ENCODE measurements around the gene MORF4L1. TPM values are rescaled to one million over a fixed set of nuclear protein-coding genes. Genes with fewer than 3 reads are reported as not detected.
"Not testable (repeated sequence)": the region's sequence is repeated elsewhere in the genome, so short reads cannot be mapped to it uniquely, and the experiment has no call there.

MORF4L1 gene
- total RNA-seq, 1 donor = 103 TPM

- DNase-seq (ENCODE audit: low read depth in 2 of 3, low spot score in 2 of 3) = no peak
These were observed 22.8 kb downstream of the MORF4L1 start for GRCh38 chr15:78895471-78895870.

GRCh38 chr15:78898540-78898939 is 25.9 kb downstream of the MORF4L1 start:
- DNase-seq (ENCODE audit: low read depth in 2 of 3, low spot score in 2 of 3) = no peak

GRCh38 chr15:78900819-78901533 is 28.3 kb downstream of the MORF4L1 start:
- DNase-seq (ENCODE audit: low read depth in 2 of 3, low spot score in 2 of 3) = not testable (repeated sequence)

- DNase-seq (ENCODE audit: low read depth in 2 of 3, low spot score in 2 of 3) = not testable (repeated sequence)
These were observed 29.8 kb downstream of the MORF4L1 start for GRCh38 chr15:78902281-78903032.

- DNase-seq (ENCODE audit: low read depth in 2 of 3, low spot score in 2 of 3) = no peak
These were observed 32.1 kb downstream of the MORF4L1 start for GRCh38 chr15:78904599-78905358.

GRCh38 chr15:78906316-78906620 is 33.6 kb downstream of the MORF4L1 start:
- DNase-seq (ENCODE audit: low read depth in 2 of 3, low spot score in 2 of 3) = no peak

- DNase-seq (ENCODE audit: low read depth in 2 of 3, low spot score in 2 of 3) = peak in 1 of 3 donors; percentile 46
These were observed 34.9 kb downstream of the MORF4L1 start for GRCh38 chr15:78907577-78907976.

- DNase-seq (ENCODE audit: low read depth in 2 of 3, low spot score in 2 of 3) = no peak
These were observed 36.5 kb downstream of the MORF4L1 start for GRCh38 chr15:78909160-78909695.

GRCh38 chr15:78909791-78910228 is 37.1 kb downstream of the MORF4L1 start:
- peak in 2 of 3 donors; percentile 36 to 53 for DNase-seq (ENCODE audit: low read depth in 2 of 3, low spot score in 2 of 3)

GRCh38 chr15:78910271-78910670 is 37.6 kb downstream of the MORF4L1 start:
- DNase-seq (ENCODE audit: low read depth in 2 of 3, low spot score in 2 of 3) = no peak

GRCh38 chr15:78912316-78912715 is 39.6 kb downstream of the MORF4L1 start:
- no peak for DNase-seq (ENCODE audit: low read depth in 2 of 3, low spot score in 2 of 3)

GRCh38 chr15:78913012-78913411 is 40.3 kb downstream of the MORF4L1 start:
- DNase-seq (ENCODE audit: low read depth in 2 of 3, low spot score in 2 of 3) = no peak

- no peak for DNase-seq (ENCODE audit: low read depth in 2 of 3, low spot score in 2 of 3)
These were observed 41.5 kb downstream of the MORF4L1 start for GRCh38 chr15:78914027-78914764.

GRCh38 chr15:78915341-78916087 is 42.8 kb downstream of the MORF4L1 start:
- DNase-seq (ENCODE audit: low read depth in 2 of 3, low spot score in 2 of 3) = peak in 1 of 3 donors; percentile 38

GRCh38 chr15:78916088-78916487 is 43.4 kb downstream of the MORF4L1 start:
- no peak for DNase-seq (ENCODE audit: low read depth in 2 of 3, low spot score in 2 of 3)

GRCh38 chr15:78917888-78918287 is 45.2 kb downstream of the MORF4L1 start:
- DNase-seq (ENCODE audit: low read depth in 2 of 3, low spot score in 2 of 3) = no peak

- no peak for DNase-seq (ENCODE audit: low read depth in 2 of 3, low spot score in 2 of 3)
These were observed 48.8 kb downstream of the MORF4L1 start for GRCh38 chr15:78921517-78921916.

- no peak for DNase-seq (ENCODE audit: low read depth in 2 of 3, low spot score in 2 of 3)
These were observed 49.2 kb downstream of the MORF4L1 start for GRCh38 chr15:78921940-78922339.

- DNase-seq (ENCODE audit: low read depth in 2 of 3, low spot score in 2 of 3) = no peak
These were observed 49.8 kb downstream of the MORF4L1 start for GRCh38 chr15:78922527-78922926.

GRCh38 chr15:78923015-78923414 is 50.3 kb downstream of the MORF4L1 start:
- DNase-seq (ENCODE audit: low read depth in 2 of 3, low spot score in 2 of 3) = no peak

Data from hematopoietic multipotent progenitor cell (in vitro differentiated cells).